Brain pericyte (primary cell): ENCODE measurements around the gene KRTAP5-10.
"Not testable (repeated sequence)": the region's sequence is repeated elsewhere in the genome, so short reads cannot be mapped to it uniquely, and the experiment has no call there.

Experiments
- DNase-seq: peaks from one replicate; pipeline ENCODE4 v3.0.0-alpha.2; 2012; ENCODE audit warnings: low read depth, low spot score

Gene KRTAP5-10

DNA sequence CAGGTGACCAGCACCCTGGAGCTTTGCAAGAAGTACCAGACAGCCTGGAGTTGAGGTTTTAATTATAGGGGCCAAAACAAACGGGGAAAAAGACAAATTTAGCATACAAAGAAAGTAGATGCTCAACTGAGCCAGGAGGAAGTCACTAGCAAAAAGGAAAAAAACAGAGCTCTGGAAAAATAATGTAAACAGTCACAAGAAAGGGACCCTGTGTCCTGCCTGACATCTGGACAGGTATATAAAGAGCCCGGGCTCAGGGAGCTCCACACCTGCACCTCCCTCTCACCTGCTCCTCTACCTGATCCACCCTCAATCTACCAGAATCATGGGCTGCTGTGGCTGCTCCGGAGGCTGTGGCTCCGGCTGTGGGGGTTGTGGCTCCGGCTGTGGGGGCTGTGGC is at the start of gene KRTAP5-10:
TSS of gene KRTAP5-10 (plus strand) at position 301 of the 400 bp plus-strand sequence. CDS start at position 326, 25 bp downstream.
- DNase-seq = no peak

DNA sequence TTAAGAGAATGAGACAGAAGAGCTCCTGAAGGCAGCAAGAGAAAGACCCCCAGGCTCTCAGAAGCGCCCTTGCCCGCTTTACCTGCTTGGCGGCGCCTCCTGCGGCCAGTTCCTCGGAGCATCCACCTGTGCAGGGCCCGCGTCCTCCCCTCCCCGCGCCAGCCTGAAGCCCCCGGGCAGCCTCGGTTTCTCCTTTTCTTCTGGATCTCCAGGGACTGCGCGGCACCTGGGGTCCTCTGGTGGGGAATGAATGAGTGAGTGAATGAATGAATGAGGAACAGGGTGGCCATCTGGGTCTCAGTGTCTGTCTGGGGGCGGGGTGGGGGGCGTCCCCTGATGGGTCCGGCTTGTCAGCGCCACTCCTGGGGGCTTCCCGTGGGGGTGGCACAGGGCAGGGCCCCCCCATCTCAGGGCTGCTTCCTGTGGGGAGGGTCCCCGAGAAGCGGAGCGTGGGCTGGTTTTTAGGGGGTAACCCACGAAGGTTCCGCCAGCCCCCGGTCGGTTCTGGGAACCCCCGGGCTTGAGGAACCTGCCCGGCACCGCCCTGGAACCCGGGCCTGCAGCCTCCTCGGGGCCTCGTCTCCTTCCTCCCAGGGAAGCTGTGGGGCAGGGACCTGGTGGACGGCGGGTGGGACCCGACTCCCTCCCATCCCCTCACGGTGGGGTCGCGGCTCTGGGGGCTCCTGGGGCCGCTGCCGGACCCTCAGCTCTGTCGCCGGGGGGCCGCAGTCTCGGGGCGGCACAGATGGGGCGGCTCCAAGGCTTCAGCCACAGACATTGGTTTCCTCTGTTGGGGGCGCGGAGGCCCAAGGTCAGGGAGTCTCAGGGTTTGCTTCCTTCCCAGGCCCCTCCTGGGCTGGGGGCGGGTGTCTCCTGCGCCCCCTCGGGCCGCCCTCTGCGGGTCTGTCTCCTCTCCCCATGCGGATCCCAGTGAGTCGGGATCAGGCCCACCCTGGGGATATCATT is 46.6 kb upstream of the KRTAP5-10 start:
- DNase-seq = no peak

DNA sequence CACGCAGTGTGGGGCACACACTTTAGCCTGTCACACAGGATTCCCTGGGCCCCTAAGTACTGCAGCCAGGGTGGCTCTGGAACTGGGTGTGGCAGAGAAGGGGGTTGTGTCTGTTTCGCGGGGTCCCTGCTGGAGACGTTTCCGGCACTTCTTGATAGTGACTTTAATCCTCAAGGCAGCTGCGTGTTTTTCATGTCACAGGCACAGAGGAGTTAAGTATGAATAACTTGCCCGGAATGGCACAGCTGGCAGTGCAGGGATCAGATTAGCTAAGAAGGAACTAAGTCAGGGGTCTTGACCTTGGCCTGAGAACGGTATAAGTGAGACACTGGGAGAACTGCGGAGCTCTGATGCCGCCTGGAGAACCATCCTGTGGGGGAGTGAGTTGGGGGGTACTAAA is 45.8 kb upstream of the KRTAP5-10 start:
- no peak for DNase-seq

DNA sequence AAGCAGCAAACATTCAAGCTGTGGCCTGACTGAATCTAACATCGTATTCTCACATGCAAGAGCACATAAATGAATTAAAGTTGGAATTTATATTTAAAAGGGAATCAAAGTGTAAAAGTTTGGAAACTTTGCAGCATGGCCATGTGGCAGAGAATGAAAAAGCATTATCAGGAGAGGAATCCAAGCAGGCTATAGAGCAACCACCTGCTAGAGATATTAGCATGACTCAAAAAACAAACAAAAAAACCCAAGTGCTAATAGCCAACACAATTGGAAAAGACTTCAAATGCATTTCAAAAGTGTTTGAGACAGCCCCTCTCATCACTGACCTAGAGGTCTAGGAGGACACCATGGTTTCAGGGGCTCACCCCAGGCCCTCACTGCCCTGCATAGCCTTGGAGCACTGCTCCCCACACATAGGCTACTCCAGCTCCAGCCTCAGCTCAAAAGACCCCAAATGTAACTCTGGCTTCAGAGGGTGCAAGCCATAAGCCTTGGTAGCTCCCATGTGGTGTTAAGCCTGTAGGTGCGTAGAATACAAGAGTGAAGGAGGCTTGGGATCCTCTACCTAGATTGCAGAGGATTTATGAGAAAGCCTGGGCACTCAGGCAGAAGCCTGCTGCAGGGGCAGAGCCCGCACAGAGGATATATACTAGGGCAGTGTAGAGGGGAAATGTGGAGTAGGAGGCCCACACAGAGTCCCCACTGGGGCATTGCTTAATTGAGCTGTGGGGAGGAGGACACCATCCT is 40.0 kb upstream of the KRTAP5-10 start:
- DNase-seq = no peak

- no peak for DNase-seq
Measured at GRCh38 chr11:71525938-71526495, 39.3 kb upstream of the KRTAP5-10 start.

- DNase-seq = not testable (repeated sequence)
Measured at GRCh38 chr11:71526796-71527575, 38.4 kb upstream of the KRTAP5-10 start, which contains the start of gene KRTAP5-7. TSS of gene KRTAP5-7 (plus strand) at chr11:71527267. CDS start at chr11:71527301, 34 bp downstream.

DNA sequence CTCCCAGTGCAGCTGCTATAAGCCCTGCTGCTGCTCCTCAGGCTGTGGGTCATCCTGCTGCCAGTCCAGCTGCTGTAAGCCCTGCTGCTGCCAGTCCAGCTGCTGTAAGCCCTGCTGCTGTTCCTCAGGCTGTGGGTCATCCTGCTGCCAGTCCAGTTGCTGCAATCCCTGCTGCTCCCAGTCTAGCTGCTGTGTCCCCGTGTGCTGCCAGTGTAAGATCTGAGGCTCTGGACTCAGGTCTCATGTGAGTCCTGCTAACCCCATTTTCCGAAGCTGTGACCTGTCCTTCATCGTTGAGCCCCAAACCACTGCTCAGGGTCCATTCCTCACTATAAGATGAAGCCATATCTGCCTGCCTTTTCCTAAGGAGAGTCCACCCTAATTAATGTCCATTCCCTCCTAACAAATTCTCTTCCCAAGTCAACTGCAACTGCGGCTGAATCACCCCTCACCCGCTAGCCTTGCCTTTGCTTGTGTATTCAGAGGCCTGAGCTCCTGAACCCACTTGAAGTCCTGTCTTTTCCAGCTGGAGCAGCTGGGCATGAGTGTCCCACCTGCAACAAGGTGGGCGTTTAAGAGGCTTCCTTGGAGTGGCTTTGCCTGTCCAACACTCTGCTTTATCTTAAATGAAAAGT is 37.7 kb upstream of the KRTAP5-10 start:
- no peak for DNase-seq

GRCh38 chr11:71530602-71531001 is 34.8 kb upstream of the KRTAP5-10 start:
- DNase-seq = no peak

DNA sequence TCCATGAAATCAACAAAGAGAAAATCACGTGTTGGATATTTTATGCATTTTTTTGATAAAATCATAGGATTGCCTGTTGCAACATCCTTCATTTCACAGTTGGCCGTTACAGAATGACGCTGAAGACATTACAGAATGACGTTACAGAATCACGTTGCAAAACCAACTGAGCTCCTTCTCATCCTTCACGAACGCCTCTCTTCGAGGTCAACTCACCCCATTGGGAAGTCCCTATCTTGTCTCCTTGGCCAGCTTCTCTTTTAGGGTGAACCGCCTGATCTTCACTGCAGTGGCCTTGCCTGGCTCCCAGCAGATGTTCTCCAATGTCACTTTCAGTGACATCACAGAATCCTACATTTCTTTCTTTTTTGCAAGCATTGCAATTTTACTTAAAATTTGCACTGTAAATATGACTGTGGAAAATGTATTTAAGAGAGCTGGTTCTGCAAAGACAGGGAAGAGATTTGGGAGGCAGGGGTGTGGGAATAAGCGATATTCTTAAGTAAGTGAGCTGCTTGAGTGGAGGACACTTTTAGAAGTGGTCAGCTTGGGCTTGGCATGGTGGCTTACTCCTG is 33.2 kb upstream of the KRTAP5-10 start:
- no peak for DNase-seq

DNA sequence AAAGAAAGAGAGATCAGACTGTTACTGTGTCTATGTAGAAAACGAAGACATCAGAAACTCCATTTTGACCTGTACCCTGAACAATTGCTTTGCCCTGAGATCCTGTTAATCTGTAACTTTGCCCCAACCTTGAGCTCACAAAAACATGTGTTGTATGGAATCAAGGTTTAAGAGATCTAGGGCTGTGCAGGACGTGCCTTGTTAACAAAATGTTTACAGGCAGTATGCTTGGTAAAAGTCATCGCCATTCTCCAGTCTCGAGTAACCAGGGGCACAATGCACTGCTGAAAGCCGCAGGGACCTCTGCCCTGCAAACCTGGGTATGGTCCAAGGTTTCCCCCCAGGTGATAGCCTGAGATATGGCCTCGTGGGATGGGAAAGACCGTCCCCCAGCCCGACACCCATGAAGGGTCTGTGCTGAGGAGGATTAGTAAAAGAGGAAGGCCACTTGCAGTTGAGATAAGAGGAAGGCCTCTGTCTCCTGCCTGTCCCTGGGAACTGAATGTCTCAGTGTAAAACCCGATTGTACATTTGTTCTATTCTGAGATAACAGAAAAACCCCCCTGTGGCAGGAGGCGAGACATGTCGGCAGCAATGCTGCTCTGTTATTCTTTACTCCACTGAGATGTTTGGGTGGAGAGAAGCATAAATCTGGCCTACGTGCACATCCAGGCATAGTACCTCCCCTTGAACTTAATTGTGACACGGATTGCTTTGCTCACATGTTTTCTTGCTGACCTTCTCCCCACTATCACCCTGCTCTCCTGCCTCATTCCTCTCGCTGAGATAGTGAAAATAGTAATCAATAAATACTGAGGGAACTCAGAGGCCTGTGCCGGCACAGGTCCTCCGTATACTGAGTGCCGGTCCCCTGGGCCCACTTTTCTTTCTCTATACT is 30.4 kb upstream of the KRTAP5-10 start:
- DNase-seq = not testable (repeated sequence)

GRCh38 chr11:71535825-71536224 is 29.5 kb upstream of the KRTAP5-10 start:
- no peak for DNase-seq

GRCh38 chr11:71537537-71537936 is 27.8 kb upstream of the KRTAP5-10 start:
- DNase-seq = no peak

DNA sequence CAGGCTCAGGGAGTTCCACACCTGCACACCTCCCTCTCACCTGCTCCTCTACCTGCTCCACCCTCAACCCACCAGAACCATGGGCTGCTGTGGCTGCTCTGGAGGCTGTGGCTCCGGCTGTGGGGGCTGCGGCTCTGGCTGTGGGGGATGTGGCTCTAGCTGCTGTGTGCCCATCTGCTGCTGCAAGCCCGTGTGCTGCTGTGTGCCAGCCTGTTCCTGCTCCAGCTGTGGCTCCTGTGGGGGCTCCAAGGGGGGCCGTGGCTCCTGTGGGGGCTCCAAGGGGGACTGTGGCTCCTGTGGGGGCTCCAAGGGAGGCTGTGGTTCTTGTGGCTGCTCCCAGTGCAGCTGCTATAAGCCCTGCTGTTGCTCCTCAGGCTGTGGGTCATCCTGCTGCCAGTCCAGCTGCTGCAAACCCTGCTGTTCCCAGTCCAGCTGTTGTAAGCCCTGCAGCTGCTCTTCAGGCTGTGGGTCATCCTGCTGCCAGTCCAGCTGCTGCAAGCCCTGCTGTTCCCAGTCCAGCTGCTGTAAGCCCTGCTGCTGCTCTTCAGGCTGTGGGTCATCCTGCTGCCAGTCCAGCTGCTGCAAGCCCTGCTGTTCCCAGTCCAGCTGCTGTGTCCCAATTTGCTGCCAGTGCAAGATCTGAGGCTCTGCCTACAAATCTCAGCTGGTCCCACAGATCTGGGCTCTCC is 27.2 kb upstream of the KRTAP5-10 start, which contains the start of gene KRTAP5-8:
TSS of gene KRTAP5-8 (plus strand) at position 49 of the 689 bp plus-strand sequence. CDS start at position 80, 31 bp downstream.
- DNase-seq = not testable (repeated sequence)

DNA sequence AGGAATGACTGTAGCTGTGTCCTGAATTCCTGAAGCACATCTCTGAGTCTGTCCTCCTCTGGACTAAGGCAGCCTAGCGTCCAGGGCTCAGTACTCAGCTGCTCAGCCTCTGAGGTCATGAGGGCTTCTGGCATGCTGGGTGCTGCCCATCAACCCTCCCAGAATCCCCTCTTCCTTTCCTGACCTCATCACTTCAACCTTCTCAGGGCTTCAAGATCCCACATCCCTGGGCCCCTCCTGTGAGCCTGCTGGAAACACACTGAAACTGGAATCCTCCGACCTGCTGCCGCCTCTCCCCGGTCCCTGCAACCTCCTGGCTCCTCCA is 26.7 kb upstream of the KRTAP5-10 start:
- DNase-seq = no peak

GRCh38 chr11:71539017-71539416 is 26.3 kb upstream of the KRTAP5-10 start:
- no peak for DNase-seq

GRCh38 chr11:71539971-71540370 is 25.4 kb upstream of the KRTAP5-10 start:
- not testable (repeated sequence) for DNase-seq

DNA sequence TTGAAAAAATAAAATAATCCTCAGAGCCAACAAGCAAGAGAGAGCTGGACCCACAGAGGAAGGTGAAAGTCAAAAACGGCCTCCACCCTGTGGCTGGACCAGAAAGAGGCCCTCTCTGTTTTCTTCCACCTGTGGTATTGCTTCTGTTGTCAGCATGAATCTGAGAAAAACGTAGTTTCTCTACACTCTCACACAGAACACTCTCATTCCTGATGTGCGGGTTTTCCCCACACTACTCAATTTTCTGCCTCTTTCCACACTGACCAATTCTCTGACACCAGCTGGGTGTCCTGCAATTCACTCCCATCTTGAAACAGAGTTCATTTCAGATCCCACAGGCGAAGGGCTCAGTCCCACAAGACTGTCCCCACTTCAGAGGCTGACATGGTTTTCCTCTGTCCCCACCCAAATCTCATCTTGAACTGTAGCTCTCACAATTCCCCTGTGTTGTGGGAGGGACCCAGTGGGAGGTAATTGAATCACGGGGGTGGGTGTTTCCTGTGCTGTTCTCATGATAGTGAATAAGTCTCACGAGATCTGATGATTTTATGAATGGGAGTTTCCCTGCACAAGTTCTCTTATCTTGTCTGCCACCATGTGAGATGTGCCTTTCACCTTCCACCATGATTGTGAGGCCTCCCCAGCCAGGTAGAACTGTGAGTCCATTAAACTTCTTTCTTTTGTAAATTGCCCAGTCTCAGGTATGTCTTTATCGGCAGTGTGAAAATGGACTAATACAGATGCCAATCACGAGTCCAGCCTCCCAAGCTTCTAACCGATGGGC is 24.6 kb upstream of the KRTAP5-10 start:
- not testable (repeated sequence) for DNase-seq

- DNase-seq = no peak
Measured at GRCh38 chr11:71542382-71542781, 23.0 kb upstream of the KRTAP5-10 start.
